HL-60 (cell line): ENCODE data around the gene PHETA1.
A peak's percentile ranks its signal among the peaks of the same experiment; 100 is the strongest.
"Not testable (repeated sequence)": the region's sequence is repeated elsewhere in the genome, so short reads cannot be mapped to it uniquely, and the experiment has no call there.

Experiments
- DNase-seq, 2 experiments: peaks; one replicate each; pipeline ENCODE4 v3.0.0-alpha.2; 2010 to 2020; ENCODE audit warnings: low read depth in 1 of 2, low spot score in 1 of 2
- H3K27ac ChIP-seq: fragments of 250-450 bp; sonication (Bioruptor Pico); replicated peaks from 2 replicates; pipeline ENCODE4 v1.5.1; 2020; ENCODE audit warnings: mild to moderate bottlenecking, moderate library complexity
- H3K27me3 ChIP-seq: fragments of 250-450 bp; sonication (Bioruptor Pico); 2 replicates; pipeline ENCODE4 v1.5.1; 2021; ENCODE audit warnings: mild to moderate bottlenecking, moderate library complexity; ENCODE audit not compliant: insufficient read depth, poor library complexity, severe bottlenecking
- H3K4me3 ChIP-seq: replicated peaks from 2 replicates; pipeline ENCODE4 v1.5.1; 2011; ENCODE audit warnings: mild to moderate bottlenecking, control low read depth, low read length; ENCODE audit not compliant: insufficient read depth
- CTCF ChIP-seq: IDR thresholded peaks from one replicate; pipeline ENCODE4 v1.5.1; 2011; ENCODE audit warnings: low read length, control low read depth, inconsistent platforms; ENCODE audit not compliant: insufficient read depth
- GABPA ChIP-seq: IDR thresholded peaks from 2 replicates; pipeline ENCODE4 v1.6.1; 2012; ENCODE audit warnings: low read depth
- POLR2AphosphoS5 ChIP-seq: IDR thresholded peaks from 2 replicates; pipeline ENCODE4 v1.6.1; 2012; ENCODE audit warnings: low read depth
- REST ChIP-seq: IDR thresholded peaks from 2 replicates; pipeline ENCODE4 v1.6.1; 2012; ENCODE audit warnings: low read depth; ENCODE audit not compliant: insufficient replicate concordance
- SPI1 ChIP-seq: IDR thresholded peaks from 2 replicates; pipeline ENCODE4 v1.6.1; 2012; ENCODE audit warnings: low read depth, mild to moderate bottlenecking, borderline replicate concordance

PHETA1 gene

GRCh38 chr12:111337371-111337770 lies 31.5 kb downstream of the PHETA1 start:
- no peak for TF ChIP-seq CTCF
- TF ChIP-seq REST: no peak
- TF ChIP-seq SPI1: no peak
- no peak for TF ChIP-seq GABPA
- no peak for TF ChIP-seq POLR2AphosphoS5
- Histone ChIP-seq H3K4me3 (no peak overlapping the region), H3K27ac (no peak overlapping the region), H3K27me3 (no peaks in the 10 kb centered on the region)
- DNase-seq: no peak

GRCh38 chr12:111336411-111336810 lies 32.5 kb downstream of the PHETA1 start:
- H3K27ac ChIP-seq, H3K27me3 ChIP-seq, H3K4me3 ChIP-seq, DNase-seq: not testable (repeated sequence)

GRCh38 chr12:111335811-111336210 lies 33.1 kb downstream of the PHETA1 start:
- no peak overlapping the region for H3K27ac ChIP-seq
- no peaks in the 10 kb centered on the region for H3K27me3 ChIP-seq
- no peak for DNase-seq
- TF ChIP-seq SPI1 (no peak), CTCF (no peak), POLR2AphosphoS5 (no peak)
- no peak overlapping the region for H3K4me3 ChIP-seq

- not testable (repeated sequence) for H3K27ac ChIP-seq, DNase-seq, H3K4me3 ChIP-seq, H3K27me3 ChIP-seq
Observed at GRCh38 chr12:111335301-111335700, 33.6 kb downstream of the PHETA1 start.

- no peak for DNase-seq
- no peak for TF ChIP-seq SPI1
- Histone ChIP-seq H3K4me3 (no peak overlapping the region), H3K27me3 (no peaks in the 10 kb centered on the region), H3K27ac (no peak overlapping the region)
Observed at GRCh38 chr12:111334393-111334915, 34.4 kb downstream of the PHETA1 start.

GRCh38 chr12:111330800-111331752 lies 37.8 kb downstream of the PHETA1 start:
- peak in 1 of 2 experiments; percentile 28 for DNase-seq
- Histone ChIP-seq H3K27me3 (no peaks in the 10 kb centered on the region), H3K27ac (no peak overlapping the region), H3K4me3 (no peak overlapping the region)
- TF ChIP-seq REST (no peak), GABPA (no peak), SPI1 (no peak), CTCF (peak; percentile 7), POLR2AphosphoS5 (no peak)
